Measurements from ENCODE around the gene ELP4.

The ELP4 gene

DNA sequence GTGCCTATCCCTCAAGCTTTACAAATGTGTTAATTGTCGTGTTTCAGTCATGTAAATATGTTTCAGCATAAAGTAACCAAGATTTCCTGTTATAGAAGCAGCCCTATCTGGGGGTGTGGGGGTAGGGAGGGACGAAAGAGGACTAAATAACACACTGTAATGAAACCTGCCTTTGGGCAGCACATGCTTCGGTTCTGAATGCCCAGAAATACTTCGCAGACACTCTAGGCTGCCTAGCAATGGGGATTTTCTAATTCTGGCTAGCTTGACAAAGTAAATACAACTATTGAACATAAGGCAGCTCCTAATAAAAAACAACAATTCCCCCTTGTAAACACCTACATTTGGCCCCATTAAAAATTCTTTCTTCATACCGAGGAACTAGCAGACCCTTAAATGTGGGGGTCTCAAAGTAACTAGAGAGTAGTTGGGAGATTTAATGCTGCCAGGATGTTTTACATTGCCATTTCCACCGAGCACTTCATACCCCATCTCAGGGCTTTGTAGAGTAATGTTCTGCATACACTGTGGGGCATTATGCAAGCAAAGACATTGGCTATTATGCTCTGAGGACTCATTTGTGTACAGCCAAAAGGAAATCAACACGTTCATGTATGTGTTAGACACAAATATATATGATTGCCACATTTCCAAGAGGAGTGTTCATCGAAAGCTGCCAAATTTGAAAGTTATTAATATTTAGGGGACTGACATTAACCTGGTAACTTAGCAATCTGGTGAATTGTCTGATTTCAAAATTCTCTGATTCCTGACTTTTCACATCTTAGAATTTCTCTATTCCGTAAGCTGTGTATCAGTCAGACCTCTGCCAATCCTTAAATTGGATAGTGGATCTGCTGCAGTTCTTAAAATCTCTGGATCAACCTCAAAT is 259.4 kb downstream of the ELP4 start:
- DNase-seq (ENCODE audit: low read depth in 3 of 3, low spot score in 1 of 3) = no peak

DNA sequence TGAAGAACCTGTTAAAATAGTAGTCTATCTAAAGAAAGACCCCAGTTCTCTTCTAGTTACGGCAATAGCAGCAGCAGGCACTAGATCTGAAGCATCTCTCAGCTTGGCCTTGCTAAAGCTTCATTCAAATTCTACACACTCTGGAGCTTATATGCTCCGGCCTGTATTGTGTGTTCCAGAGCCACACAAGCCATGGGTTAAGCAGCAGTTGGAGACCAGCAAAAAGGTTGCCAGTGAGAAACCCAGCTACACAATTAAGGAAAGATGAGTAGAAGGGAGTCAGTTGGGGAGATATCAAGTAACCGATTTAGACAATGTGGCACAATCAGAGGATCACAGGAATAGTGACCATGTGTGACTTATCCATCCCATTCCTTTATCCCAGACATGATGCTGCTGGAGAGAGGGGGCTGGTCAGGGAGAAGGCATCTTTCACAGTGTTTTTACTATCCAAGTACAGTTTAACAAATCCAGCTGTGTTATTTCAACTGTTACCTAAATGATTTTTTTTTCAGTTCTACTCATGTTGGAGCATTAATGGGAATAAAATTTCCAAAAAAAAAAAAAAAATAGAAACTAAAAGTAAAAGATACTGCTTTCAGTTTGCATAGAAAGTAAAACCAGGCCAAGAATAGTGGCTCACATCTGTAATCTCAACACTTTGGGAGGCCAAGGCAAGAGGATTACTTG is 260.6 kb downstream of the ELP4 start:
- no peak for DNase-seq (ENCODE audit: low read depth in 3 of 3, low spot score in 1 of 3)

DNA sequence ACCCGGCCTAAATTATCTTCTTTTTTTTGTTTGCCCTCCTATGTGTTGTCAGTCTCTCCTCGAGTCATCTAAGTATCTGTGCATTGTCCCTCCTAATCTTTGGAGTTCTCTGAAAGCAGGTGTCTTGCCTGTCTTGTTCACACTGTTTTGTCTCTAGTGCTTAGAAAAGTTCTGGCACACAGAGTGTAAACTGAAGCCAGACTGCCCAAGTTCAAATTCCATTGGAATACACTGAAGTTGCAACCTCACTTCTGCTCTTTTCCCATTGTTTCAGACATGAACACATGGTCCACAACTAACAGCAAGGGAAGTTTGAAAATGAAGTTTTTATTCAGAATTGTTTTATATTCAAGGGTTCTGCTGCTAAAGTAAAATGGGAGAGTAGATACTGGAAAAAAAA is 262.8 kb downstream of the ELP4 start:
- no peak for DNase-seq (ENCODE audit: low read depth in 3 of 3, low spot score in 1 of 3)

DNA sequence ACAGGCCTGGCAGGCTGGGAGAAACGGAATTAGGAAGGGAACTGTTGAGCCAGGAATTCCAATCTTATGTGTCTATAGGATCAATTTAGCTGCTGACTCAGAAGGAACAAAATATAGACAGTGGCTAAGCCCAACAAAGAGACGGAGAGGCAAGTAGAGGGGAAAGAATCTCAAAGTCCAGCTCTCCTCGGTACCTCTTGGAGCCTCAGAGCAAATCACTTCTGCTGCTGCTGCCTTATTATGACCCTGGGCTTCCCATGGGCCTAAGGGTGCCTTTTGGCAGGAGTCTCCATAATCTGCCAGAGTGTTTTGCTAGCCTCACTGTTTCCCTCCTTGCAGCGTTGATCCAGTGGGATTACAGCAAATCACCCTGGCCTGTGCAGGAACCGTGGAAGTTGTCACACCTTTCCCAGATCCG is 269.8 kb downstream of the ELP4 start:
- DNase-seq (ENCODE audit: low read depth in 3 of 3, low spot score in 1 of 3) = no peak

DNA sequence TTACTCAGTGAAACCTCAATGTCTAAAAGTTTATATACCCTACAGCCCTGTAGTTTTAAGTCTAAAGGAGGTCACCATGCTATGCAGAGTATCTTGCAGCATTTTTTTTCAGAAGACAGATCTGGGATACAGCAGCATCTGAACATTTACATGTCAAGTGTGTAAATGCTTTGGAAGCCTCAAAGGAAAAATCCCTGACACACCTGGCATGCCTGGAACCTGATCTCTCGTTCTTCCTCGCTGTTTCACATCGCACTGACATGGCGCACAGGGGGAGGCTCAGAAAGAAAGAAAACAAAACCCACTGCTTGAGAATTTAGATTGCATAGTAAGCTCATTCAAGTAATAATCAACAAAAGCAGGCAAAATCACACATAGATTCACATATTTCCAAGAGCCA is 270.5 kb downstream of the ELP4 start:
- no peak for DNase-seq (ENCODE audit: low read depth in 3 of 3, low spot score in 1 of 3)

DNA sequence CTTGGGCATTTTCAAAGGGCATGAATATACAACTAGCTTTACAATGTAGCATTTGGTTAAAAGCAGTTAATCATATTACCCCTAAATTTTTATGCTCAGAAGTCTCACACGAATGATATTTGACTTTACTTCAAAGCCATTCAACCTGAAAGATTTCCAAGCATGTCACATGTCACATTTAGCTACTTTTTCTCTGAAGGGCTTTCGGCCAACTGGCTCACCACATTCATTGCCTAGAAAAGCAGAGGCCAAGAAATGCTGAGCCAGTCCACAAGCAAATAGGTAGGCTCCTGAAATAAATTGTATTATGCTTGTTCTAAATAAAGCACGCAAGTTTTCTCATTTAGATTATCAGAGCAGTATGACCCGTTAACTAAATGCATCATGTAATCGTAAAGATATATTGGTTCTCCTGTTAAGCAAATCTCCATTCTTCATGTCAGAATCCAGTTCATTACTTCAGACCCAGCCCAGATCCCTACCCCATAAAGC is 271.0 kb downstream of the ELP4 start:
- no peak for DNase-seq (ENCODE audit: low read depth in 3 of 3, low spot score in 1 of 3)

DNA sequence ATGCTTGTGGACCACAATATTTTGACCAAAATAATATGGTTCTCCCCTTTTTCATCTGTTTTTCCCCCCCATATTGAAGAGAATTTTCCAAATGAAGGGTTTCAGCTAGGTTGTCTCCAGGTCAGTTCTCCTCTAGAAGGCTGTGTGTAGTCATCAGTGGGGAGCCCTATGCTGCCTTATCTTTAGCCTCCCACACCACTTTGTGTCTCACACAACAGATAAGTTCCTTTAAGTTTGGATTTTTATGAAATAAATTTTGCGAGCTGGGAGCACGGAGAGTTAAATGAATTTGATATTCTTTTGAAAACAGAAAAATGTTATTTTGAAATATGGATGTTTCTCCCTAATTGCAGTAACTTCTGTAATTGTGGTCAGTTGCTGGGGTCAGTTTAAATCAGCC is 272.7 kb downstream of the ELP4 start:
- DNase-seq (ENCODE audit: low read depth in 3 of 3, low spot score in 1 of 3) = no peak

DNA sequence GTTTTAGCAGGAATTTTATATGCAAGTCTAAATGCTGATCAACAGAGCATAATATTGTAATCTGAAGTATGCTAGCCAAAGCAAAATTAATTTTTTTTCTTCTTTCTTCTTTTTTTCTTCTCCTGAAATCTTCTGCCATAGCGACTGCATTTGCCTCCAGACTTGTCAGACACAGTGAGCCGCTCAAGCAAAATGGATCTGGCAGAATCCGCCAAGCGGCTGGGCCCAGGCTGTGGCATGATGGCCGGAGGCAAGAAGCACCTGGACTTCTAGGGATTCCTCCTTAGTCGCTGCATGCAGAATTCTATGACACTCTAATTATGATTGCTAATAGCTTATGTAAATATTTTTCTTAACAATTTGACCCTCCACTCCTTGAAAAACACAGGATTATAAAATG is 273.7 kb downstream of the ELP4 start:
- DNase-seq (ENCODE audit: low read depth in 3 of 3, low spot score in 1 of 3) = no peak

DNA sequence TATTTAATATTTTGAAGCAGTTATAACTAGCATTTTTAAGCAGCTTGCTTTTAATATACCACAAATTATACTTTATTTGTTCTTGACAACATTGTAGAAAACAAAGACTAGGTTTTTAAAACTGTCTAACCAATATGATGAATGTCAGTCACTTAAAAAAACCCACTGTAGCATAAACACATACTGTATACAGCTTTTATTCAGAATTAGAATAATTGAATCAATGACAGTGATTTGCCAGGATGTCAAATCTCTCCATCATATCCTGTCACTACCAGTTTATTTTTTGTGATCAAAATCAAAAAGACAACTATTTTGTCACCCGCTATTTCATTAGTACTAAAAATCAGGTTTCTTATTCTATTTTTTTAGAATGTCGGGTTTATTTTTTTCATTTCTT is 275.0 kb downstream of the ELP4 start:
- no peak for DNase-seq (ENCODE audit: low read depth in 3 of 3, low spot score in 1 of 3)

DNA sequence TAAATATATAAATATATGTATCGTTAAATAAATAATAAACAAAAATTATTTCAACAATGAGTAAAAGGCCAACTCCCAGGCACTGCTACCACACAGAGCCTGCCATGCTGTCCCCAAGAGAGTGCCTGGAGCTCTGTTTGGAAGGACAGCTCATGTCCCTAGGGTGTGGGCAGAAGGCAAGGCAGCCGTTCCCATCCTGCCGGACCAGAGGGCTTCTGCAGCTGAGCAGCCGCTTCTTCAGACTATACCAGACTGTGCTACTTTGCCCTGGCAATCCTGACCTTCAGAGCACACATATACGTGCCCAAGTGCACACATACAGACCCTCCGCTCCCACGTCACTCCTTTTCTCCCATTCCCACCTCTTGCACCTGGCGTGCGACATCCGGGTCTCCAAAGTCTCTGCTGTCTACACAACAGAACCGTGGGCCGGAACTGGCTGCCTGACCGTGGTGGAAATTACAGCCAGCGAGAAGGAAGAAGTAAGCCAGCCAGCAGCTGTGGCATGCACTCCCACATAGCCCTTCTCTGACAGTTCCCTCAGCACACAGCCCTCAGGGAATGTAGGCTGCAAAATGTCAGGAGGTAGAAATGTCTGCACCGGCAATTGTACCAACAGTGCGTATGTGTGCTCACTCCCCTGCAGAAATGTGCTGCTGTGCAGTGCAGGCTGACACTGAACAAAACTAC is 277.6 kb downstream of the ELP4 start:
- DNase-seq (ENCODE audit: low read depth in 3 of 3, low spot score in 1 of 3) = no peak

DNA sequence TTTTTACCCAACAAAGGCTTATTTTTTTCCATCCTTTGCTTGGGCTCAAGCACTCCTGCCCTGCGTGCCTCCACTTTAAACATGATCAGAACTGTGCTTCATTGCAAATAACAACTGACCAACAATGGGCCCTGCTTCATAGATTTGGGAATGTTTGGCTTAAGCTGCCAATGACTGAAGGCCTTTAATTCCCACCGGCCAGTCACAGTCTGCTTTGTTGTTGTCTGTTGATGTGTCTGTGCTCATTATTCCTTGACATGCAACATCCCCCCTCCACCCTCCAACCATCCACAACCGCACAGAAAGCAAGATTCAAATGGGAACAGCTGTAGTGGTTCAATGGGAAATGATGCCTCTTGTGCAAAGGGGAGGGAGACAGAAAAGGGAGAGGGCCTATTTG is 278.5 kb downstream of the ELP4 start:
- DNase-seq (ENCODE audit: low read depth in 3 of 3, low spot score in 1 of 3) = no peak

DNA sequence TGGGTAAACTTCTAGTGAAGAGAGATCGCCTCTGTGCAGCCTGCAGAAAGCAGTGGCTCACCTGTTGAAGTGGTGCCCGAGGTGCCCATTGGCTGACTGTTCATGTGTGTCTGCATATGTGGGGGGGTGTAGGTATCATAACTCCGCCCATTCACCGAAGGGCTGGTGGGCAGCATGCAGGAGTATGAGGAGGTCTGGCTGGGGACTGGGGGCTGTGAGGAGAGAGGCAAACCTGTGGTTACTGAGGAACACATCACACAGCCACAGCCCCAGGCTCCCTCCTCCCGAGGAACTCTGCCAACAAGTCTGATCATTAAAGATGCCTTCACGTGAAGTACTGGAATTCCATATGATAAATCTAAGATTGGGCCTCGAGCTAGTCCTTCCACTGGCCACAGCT is 281.1 kb downstream of the ELP4 start:
- DNase-seq (ENCODE audit: low read depth in 3 of 3, low spot score in 1 of 3) = no peak

DNA sequence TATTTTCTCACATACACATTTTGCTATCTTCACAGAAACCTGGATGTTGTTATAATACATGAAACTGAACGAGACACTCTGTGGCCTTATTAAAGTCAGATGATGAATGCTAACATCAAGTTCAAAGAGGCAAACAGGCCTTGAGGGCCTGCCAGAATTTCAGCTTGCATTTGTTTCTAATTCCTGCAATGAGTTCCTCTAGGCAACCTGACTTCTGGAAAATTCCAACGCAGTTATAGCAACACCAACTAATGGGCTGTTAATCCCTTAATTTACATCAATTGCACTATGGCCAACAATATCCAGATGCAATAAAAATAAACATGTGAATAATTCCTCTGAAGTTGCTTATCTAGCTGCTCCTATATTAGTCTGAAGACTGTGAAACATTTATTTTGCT is 282.5 kb downstream of the ELP4 start:
- no peak for DNase-seq (ENCODE audit: low read depth in 3 of 3, low spot score in 1 of 3)

DNA sequence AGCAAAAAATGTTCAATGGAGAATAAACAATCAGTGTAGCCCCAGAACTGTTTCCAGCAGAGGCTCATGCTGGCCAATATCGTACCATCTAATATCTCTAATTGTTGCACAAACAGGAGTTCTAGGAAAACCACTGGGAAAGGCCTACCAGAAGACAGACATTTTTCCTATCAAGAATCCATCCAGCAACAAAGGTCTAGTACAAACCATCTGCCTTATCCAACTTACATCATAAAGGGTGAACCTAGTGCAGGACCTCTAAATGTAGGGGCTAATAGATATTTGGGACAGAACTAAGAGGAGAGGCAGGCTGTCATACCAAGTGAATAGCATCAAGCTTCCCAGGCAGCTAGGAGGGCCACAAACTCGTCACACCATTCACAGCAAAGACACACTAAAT is 282.9 kb downstream of the ELP4 start:
- DNase-seq (ENCODE audit: low read depth in 3 of 3, low spot score in 1 of 3) = no peak

DNA sequence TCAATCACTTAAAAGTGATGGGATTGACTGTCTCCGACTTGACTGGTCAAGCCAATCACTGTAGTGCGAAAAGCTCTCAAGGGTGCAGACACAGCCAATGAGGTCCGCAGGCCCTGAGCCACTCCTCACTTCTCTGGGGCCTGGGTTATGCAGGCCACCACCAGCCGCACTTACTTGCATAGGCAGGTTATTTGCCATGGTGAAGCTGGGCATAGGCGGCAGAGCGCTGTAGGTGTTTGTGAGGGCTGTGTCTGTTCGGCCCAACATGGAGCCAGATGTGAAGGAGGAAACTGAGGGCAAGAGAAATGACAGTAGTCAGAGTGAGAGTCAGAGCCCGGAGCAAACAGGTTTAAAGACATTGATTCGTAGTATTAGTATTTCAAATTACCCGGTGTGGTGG is 283.7 kb downstream of the ELP4 start:
- no peak for DNase-seq (ENCODE audit: low read depth in 3 of 3, low spot score in 1 of 3)

DNA sequence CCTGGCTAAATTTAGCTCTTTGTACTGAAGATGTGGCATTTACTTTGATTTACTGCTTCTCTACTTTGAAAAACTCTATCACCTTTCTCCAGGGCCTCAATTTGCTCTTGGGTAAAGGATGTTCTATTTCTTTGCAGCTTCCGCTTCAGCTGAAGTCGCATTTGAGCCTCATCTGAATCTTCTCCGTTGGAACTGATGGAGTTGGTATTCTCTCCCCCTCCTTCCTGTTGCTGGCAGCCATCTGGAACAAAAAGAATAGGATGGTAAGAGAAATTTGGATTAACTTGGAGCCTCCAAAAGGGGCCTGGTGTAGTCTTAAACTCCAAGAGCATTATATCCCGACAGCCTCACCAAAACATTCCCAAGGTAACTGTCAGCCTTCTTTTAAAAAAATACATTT is 285.0 kb downstream of the ELP4 start:
- no peak for DNase-seq (ENCODE audit: low read depth in 3 of 3, low spot score in 1 of 3)

DNA sequence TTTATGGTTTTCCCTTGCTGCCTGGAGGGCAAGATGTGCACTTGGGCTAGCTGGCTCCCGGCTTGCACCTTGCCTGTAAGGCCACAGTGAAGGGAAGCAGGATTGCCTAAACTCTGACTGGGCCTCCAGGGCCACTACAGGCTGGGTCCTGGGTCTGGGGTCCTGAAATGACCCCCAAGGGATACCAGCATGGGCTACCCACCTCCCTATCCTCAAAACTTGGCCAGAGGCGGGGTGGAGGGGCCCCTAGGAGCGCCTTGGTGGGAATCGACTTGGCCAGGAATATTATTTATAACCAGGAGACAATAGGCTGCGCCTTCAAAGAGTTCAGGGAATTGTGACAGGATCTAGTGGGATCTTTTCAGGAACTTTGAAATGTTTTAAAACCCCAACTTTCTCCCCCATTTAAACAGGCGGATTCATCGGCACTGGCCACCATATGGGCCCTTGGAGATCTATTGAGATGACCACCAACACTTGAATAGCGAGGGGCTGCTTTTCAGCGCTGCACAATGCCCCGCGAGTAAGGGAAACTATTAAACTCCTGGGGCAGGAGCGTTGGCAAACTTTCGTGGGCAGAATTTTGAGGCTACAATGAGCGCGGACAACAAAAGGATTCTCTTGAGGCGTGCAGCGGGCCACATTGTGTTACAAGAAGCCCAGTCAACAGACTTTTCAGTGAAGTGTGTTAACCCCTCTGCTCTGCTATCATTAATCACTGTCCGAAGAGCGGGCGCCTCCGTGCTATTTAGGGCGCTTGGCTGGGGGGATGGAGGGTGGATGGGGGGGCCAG is 286.3 kb downstream of the ELP4 start:
- no peak for DNase-seq (ENCODE audit: low read depth in 3 of 3, low spot score in 1 of 3)

DNA sequence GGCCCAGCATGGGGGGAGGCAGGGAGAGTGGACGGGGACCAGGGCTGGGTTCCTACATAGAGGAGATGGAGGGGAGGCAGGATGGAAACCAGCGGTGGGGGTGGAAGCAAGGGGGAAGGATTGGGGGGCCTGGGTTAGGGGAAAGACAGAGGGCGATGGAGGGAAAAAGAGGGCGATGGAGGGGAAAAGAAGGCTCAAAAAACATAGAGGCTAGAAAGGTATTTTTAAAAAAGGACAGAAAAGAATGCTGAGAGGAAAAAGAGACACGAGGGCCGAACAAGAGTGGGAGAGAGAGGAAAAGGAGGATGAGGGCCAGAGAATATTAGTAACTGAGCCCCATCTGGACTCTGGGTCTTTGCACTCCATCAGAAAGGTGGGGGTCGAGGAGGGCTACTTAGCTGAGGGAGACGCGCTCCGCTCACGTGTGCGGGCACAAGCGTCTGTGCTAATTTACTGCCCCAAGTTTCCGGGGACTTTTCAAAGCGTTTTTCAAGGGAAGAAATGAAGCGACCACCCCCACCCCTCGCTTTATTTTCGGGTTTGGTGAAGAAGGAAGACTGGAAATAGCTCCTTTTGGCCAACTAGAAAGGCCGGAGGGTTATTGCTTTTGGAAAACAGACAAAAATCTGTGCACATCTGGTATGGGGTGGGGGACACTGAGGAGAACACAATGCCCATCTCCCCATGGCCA is 287.1 kb downstream of the ELP4 start:
- no peak for DNase-seq (ENCODE audit: low read depth in 3 of 3, low spot score in 1 of 3)

DNA sequence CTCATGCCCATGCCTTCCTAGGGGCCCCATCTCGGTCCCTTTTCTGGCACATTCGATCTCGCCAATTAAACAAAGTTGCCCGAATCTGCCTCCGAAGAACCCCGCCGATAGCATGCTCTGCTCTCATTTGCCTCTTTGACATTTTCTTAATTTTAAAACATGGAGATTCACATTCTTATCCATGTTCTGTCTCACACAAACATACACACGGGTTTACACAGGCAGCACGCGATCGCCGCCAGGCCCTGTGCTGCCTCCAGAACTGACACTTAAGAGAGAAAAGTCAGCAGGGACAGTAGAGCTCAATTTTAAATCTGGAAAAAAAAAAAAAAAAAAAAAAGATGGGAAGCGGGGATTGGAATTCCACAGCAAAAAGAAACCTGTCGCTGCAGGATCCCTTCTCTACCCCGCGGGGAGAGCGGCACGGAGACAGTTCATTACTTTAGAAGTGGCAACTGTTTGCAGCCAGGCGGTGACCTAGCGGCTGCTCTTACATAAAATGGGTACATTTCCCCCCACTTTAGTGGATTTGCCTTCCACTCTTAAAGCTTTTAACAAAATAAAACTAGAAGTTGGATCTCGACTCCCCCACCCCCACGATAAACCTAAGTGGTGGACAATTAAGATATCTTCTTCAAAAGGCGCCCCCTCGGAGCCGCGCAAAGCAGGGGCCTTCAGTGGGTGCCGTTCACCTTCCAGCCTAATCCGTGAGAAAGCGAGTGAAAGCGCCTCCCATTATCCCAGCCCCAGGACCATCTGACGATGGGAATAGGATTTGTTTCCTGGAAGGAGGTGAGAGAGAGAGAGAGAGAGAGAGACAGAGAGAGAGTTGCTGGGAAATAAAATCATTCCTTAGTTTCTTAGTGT is 287.9 kb downstream of the ELP4 start:
- no peak for DNase-seq (ENCODE audit: low read depth in 3 of 3, low spot score in 1 of 3)

Measured in stimulated activated CD4-positive, alpha-beta T cell treated with anti-CD3 and anti-CD28 coated beads, TNF-alpha, amount 100 ng/mL, for 1 hour (primary cell).